ENCODE measurements around the gene CNBP. TPM values are rescaled to one million over a fixed set of nuclear protein-coding genes. Genes with fewer than 3 reads are reported as not detected.
A peak's percentile ranks its signal among the peaks of the same experiment; 100 is the strongest.

CNBP gene
- total RNA-seq, 1 donor from 2014 or later = 314 TPM

DNA sequence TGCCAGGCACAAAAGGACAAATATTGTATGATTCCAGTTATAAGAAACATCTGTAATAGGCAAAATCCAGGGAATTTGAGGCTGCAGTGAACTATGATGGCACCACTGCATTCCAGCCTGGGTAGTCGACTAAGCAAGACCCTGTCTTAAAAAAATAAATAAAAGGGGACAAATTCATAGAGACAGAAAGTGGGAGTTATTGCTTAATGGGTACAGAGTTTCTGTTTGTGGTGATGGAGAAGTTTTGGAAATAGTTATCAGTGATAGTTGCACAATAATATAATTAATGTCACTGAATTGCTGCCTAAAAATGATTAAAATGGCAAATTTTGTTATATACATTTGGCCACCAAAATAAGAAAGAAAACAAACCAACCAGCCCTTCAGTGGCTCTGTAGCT, 27.6 kb upstream of the CNBP start:
- intact Hi-C loops (cut with DNase I) = no loop called here
- Histone ChIP-seq H3K4me3 (no peak overlapping the region), H3K27me3 (no peaks in the 10 kb centered on the region), H3K9me3 (no peaks in the 10 kb centered on the region), H3K27ac (peak overlapping the region; percentile 38), H3K36me3 (no peaks in the 10 kb centered on the region), H3K4me1 (peaks cover 12% of the 10 kb centered on the region)
- DNase-seq (no peak), ATAC-seq (no peak)
- TF ChIP-seq, protein P1, sequence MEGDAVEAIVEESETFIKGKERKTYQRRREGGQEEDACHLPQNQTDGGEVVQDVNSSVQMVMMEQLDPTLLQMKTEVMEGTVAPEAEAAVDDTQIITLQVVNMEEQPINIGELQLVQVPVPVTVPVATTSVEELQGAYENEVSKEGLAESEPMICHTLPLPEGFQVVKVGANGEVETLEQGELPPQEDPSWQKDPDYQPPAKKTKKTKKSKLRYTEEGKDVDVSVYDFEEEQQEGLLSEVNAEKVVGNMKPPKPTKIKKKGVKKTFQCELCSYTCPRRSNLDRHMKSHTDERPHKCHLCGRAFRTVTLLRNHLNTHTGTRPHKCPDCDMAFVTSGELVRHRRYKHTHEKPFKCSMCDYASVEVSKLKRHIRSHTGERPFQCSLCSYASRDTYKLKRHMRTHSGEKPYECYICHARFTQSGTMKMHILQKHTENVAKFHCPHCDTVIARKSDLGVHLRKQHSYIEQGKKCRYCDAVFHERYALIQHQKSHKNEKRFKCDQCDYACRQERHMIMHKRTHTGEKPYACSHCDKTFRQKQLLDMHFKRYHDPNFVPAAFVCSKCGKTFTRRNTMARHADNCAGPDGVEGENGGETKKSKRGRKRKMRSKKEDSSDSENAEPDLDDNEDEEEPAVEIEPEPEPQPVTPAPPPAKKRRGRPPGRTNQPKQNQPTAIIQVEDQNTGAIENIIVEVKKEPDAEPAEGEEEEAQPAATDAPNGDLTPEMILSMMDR (IDR thresholded peaks at IDR 0.05) = no peak

DNA sequence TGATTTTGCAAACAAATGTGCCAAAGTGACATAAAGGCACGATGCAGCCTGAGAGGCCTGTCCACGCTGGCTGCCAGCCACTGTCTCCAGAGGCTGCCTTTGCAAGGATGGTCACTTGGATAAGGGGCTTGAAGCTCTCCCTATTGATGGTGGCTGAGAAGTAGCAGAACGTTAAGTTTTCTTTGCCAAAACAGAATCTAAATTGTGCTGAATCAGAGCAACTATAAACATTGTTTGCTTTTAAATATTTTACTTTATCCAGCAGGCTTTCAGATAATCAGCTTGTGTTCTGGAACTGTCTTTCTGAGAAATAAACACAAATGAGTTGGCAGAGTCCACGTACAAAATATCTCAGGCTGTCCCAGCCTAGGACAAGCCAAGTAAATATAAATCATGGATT, 23.8 kb upstream of the CNBP start:
- peaks cover 12% of the 10 kb centered on the region for H3K4me1 ChIP-seq
- H3K9me3 ChIP-seq = no peaks in the 10 kb centered on the region
- H3K27me3 ChIP-seq = no peaks in the 10 kb centered on the region
- DNase-seq (no peak), ATAC-seq (no peak)
- no peak overlapping the region for H3K27ac ChIP-seq
- no peak overlapping the region for H3K4me3 ChIP-seq
- no peaks in the 10 kb centered on the region for H3K36me3 ChIP-seq
- TF ChIP-seq, protein P1 (IDR thresholded peaks at IDR 0.05) = no peak
- intact Hi-C loops (cut with DNase I) = no loop called here

DNA sequence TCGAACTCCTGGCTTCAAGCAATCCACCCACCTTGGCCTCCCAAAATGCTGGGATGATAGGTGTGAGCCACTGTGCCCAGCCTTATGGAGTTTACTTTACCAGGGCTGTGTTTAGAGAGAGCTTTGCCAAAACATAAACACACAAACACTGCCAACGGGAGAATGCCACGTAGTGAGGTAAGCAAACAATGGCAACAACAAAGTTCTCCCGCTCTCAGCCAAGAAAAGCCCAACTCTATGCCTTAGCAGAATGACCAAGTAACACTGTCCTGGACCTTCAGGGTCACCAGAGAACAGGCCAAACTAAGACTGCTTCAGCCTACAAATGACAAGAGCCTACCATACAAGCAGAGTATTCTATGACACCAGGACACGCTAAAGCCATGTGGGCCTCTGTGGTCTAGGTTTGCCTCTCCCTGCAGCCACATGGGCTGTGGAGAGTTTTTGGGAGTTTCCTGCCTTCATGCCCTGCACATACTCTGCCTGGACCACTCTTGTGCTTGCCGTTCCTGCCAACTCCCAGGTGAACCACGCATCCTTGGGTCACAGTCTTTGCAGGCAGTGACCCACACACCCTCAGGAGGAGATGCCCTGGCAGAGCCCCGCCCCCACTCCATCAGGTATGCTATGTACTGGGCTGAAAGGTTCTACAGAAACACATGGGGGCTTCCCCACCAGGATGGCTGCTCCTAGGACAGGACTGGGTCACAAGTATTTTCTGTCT, 21.6 kb upstream of the CNBP start:
- ATAC-seq = peak; percentile 10
- Histone ChIP-seq H3K36me3 (no peaks in the 10 kb centered on the region), H3K4me3 (no peak overlapping the region), H3K27ac (no peak overlapping the region), H3K9me3 (no peaks in the 10 kb centered on the region), H3K27me3 (no peaks in the 10 kb centered on the region), H3K4me1 (no peaks in the 10 kb centered on the region)
- DNase-seq = no peak
- intact Hi-C loops (cut with DNase I) = no loop called here
- TF ChIP-seq, protein P1 (IDR thresholded peaks at IDR 0.05) = no peak

DNA sequence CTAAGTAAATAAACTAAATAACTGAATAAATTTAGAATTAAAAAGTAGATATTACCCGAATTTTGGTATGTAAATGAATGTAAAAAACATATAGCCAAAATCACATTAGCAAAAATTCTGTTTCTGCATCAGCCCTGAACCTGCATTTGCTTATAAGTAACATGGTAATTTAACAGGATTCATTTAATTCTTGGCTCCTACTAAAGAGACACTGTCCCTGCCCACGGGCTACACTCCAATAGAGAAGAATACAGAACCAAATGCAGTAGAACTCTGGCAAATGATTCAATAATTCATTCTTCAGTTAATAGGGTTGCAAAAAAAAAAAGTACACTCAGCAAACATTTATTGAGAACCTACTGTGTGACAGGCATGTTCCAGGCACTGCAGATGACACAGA, 20.8 kb upstream of the CNBP start:
- intact Hi-C loops (cut with DNase I) = no loop called here
- Histone ChIP-seq H3K9me3 (no peaks in the 10 kb centered on the region), H3K27ac (no peak overlapping the region), H3K27me3 (no peaks in the 10 kb centered on the region), H3K4me1 (no peaks in the 10 kb centered on the region), H3K4me3 (no peak overlapping the region), H3K36me3 (no peaks in the 10 kb centered on the region)
- no peak for ATAC-seq
- no peak for DNase-seq
- TF ChIP-seq, protein P1 (IDR thresholded peaks at IDR 0.05) = no peak

DNA sequence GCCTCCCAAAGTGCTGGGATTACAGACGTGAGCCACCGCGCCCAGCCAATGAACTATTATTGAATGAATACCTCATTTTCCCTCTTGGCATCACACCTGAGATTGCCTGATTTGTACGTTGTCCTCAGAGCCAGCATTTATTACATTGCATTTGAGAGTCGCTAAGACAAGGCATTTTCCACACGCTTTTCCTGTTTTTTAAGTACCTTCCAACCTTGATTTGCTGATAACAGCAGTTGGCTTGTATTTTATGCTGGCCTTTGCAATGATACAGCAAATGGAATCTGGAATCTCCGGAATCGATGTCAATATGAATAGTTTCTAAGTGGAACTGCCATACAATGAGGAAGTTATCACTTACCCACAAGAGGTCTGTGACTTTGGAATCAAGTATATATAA, 15.7 kb upstream of the CNBP start:
- TF ChIP-seq, protein P1 (IDR thresholded peaks at IDR 0.05) = no peak
- Histone ChIP-seq H3K4me3 (no peak overlapping the region), H3K4me1 (peaks cover 23% of the 10 kb centered on the region), H3K27me3 (no peaks in the 10 kb centered on the region), H3K27ac (no peak overlapping the region), H3K36me3 (no peaks in the 10 kb centered on the region), H3K9me3 (no peaks in the 10 kb centered on the region)
- DNase-seq (no peak), ATAC-seq (no peak)
- intact Hi-C loops (cut with DNase I) = no loop called here

DNA sequence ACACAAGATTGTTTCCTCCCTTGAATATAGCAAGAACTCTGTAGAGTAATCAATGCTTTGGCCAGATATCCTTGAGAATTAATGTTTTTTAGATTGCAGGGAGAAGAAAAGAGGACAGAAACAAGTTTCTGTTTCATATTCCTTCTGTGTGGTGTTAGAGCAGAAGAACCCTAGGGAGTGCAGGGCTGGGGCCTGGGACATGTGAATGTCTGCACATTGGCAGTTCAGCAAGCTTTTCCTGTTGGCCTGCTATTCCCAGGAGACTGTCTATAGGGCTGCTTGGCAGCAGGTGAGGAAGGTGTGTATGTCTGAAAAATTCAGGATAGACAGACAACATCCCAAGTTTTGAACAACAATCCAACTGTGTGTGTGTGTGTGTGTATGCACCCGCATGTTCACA, 13.6 kb upstream of the CNBP start:
- TF ChIP-seq, protein P1 (IDR thresholded peaks at IDR 0.05) = no peak
- H3K27ac ChIP-seq = peak overlapping the region; percentile 47
- H3K36me3 ChIP-seq = no peaks in the 10 kb centered on the region
- no peak for ATAC-seq
- H3K9me3 ChIP-seq = no peaks in the 10 kb centered on the region
- no peak for DNase-seq
- intact Hi-C loops (cut with DNase I) = no loop called here
- no peak overlapping the region for H3K4me3 ChIP-seq
- peaks cover 23% of the 10 kb centered on the region for H3K4me1 ChIP-seq
- no peaks in the 10 kb centered on the region for H3K27me3 ChIP-seq

All from upper lobe of right lung (tissue), 1 donor.